Measurements from ENCODE around the gene TOR1A.

Gene TOR1A

DNA sequence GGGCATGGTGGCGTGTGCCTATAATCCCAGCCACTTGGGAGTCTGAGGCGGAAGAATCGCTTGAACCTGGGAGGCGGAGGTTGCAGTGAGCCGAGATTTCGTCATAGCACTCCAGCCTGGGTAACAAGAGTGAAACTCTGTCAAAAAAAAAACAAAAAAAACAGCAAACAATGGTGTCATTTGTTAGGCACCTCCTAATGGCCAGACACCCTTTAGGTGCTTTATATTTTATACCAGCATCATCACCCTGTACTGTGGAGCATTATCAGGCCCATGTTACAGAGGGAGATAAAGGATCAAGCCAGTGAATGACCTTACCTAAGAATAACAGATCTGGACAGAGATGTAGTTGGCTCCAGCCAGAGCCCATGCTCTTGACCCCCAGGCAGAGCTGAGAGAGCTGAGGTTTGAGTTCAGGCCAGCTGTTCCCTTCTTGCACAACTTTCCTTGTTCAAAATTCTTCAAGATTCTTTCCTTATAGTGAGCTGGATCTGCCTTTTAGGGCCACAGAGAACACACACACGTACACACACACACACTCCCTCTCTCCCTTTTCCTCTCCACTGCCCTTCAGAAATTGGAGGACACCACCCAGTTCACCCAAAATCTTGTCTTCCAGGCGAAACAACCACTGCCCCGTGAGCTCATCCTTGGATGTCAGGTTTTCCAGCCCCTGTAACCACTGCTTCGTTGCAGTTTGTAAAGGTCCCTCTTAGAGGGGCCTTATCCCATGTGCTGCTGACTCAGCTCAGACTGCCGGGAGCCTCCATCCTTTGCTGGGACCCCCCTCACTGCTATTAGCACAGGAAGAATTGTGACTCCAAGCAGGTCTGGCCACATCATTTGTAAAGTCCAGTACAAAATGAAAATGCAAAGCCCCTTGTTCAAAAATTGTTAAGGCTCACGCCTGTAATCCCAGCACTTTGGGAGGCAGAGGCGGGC, 60.7 kb downstream of the TOR1A start:
- Histone ChIP-seq H3K79me2 (ENCODE audit: control insufficient read depth, low read length) (no peaks in the 10 kb centered on the region), H3K27ac (ENCODE audit: low read depth, low read length) (no peak overlapping the region), H3K4me2 (ENCODE audit: low read length) (no peak overlapping the region), H4K20me1 (ENCODE audit: control insufficient read depth, insufficient read depth, low read depth, low read length) (no peaks in the 10 kb centered on the region), H3F3A (ENCODE audit: control insufficient read depth, insufficient read depth) (no peaks in the 10 kb centered on the region), H3K9me2 (replicated peaks; ENCODE audit: control insufficient read depth, low read length) (no peaks in the 10 kb centered on the region), H3K4me1 (ENCODE audit: control insufficient read depth, low read length) (no peaks in the 10 kb centered on the region), H3K27me3 (ENCODE audit: control insufficient read depth, low read length) (peaks cover 8% of the 10 kb centered on the region), H3K4me3 (ENCODE audit: low read length) (no peak overlapping the region), H3K9me3 (ENCODE audit: control insufficient read depth, insufficient read depth, low read length) (no peaks in the 10 kb centered on the region), H3K36me3 (ENCODE audit: control insufficient read depth, low read length) (no peaks in the 10 kb centered on the region)
- no peak for TF ChIP-seq EZH2phosphoT487 (IDR thresholded peaks at IDR 0.05; ENCODE audit: borderline replicate concordance, low read length)
- TF ChIP-seq, protein P1, sequence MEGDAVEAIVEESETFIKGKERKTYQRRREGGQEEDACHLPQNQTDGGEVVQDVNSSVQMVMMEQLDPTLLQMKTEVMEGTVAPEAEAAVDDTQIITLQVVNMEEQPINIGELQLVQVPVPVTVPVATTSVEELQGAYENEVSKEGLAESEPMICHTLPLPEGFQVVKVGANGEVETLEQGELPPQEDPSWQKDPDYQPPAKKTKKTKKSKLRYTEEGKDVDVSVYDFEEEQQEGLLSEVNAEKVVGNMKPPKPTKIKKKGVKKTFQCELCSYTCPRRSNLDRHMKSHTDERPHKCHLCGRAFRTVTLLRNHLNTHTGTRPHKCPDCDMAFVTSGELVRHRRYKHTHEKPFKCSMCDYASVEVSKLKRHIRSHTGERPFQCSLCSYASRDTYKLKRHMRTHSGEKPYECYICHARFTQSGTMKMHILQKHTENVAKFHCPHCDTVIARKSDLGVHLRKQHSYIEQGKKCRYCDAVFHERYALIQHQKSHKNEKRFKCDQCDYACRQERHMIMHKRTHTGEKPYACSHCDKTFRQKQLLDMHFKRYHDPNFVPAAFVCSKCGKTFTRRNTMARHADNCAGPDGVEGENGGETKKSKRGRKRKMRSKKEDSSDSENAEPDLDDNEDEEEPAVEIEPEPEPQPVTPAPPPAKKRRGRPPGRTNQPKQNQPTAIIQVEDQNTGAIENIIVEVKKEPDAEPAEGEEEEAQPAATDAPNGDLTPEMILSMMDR (IDR thresholded peaks at IDR 0.05; ENCODE audit: low read depth, low read length, poor library complexity, severe bottlenecking): no peak
